MM.1S (cell line): ENCODE measurements around the gene DCP1B.

Source experiments
- DNase-seq: peaks from one replicate; pipeline ENCODE4 v3.0.0-alpha.2; 2015
- H2AFZ ChIP-seq: fragments of 300-600 bp; sonication (generic); 2 replicates; pipeline ENCODE4 v1.6.0; 2016; ENCODE audit warnings: antibody characterized with exemption, low read length
- H3F3A ChIP-seq: fragments of 300-600 bp; sonication (generic); 2 replicates; pipeline ENCODE4 v1.6.1; 2016; ENCODE audit warnings: mild to moderate bottlenecking, antibody characterized with exemption, low read length, moderate library complexity, mixed read lengths; ENCODE audit not compliant: insufficient read depth
- H3K27ac ChIP-seq: fragments of 300-600 bp; sonication (generic); 2 replicates; pipeline ENCODE4 v1.5.1; 2016; ENCODE audit warnings: mild to moderate bottlenecking, low read length
- H3K27me3 ChIP-seq: fragments of 300-600 bp; sonication (generic); replicated peaks from 2 replicates; pipeline ENCODE4 v1.6.0; 2016; ENCODE audit warnings: low read length; ENCODE audit not compliant: insufficient read depth
- H3K36me3 ChIP-seq: fragments of 300-600 bp; sonication (generic); replicated peaks from 2 replicates; pipeline ENCODE4 v1.6.1; 2016; ENCODE audit warnings: mild to moderate bottlenecking, low read length, mixed read lengths; ENCODE audit not compliant: insufficient read depth
- H3K4me1 ChIP-seq: fragments of 300-600 bp; sonication (generic); 2 replicates; pipeline ENCODE4 v1.6.1; 2016; ENCODE audit warnings: low read length, mixed read lengths
- H3K4me2 ChIP-seq: fragments of 300-600 bp; sonication (generic); 2 replicates; pipeline ENCODE4 v1.6.0; 2016; ENCODE audit warnings: low read depth, low read length
- H3K4me3 ChIP-seq: fragments of 300-600 bp; sonication (generic); 2 replicates; pipeline ENCODE4 v1.5.1; 2016; ENCODE audit warnings: low read length, mixed read lengths
- H3K79me2 ChIP-seq: fragments of 300-600 bp; sonication (generic); 2 replicates; pipeline ENCODE4 v1.6.1; 2016; ENCODE audit warnings: mixed run types, low read length, mixed read lengths
- H3K9ac ChIP-seq: fragments of 300-600 bp; sonication (generic); 2 replicates; pipeline ENCODE4 v1.6.1; 2016; ENCODE audit warnings: low read length, mixed read lengths
- H3K9me2 ChIP-seq: fragments of 300-600 bp; sonication (generic); replicated peaks from 2 replicates; pipeline ENCODE4 v1.6.1; 2016; ENCODE audit warnings: mild to moderate bottlenecking, low read length, mixed read lengths; ENCODE audit not compliant: insufficient read depth
- H3K9me3 ChIP-seq: fragments of 300-600 bp; sonication (generic); replicated peaks from 2 replicates; pipeline ENCODE4 v1.6.1; 2016; ENCODE audit warnings: mild to moderate bottlenecking, low read length, mixed read lengths; ENCODE audit not compliant: insufficient read depth
- H4K20me1 ChIP-seq: fragments of 300-600 bp; sonication (generic); 2 replicates; pipeline ENCODE4 v1.6.1; 2016; ENCODE audit warnings: mild to moderate bottlenecking, low read length, moderate library complexity, mixed read lengths; ENCODE audit not compliant: insufficient read depth
- CTCF ChIP-seq: fragments of 300-600 bp; sonication (generic); IDR thresholded peaks from 2 replicates; pipeline ENCODE4 v1.5.1; 2016; ENCODE audit warnings: antibody characterized with exemption, low read length, mixed read lengths
- EZH2 ChIP-seq: fragments of 300-600 bp; sonication (generic); optimal IDR thresholded peaks from 2 replicates; pipeline ENCODE3; 2017; ENCODE audit warnings: low read depth, mild to moderate bottlenecking, antibody characterized with exemption, low read length, mixed read lengths
- EZH2phosphoT487 ChIP-seq: fragments of 300-600 bp; sonication (generic); IDR thresholded peaks from 2 replicates; pipeline ENCODE4 v1.6.1; 2018; ENCODE audit warnings: antibody characterized with exemption, low read length

Gene DCP1B

GRCh38 chr12:2004113-2004929 is at the start of gene DCP1B:
Gene DCP1B, minus strand, starts transcription at chr12:2004457. Its CDS starts 26 bp downstream, at chr12:2004431.
- Histone ChIP-seq H3K79me2 (peaks cover 17% of the 10 kb centered on the region), H3K27ac (peak within 1 kb of the TSS; percentile 58; the same call in 1 of the 2 replicates), H3F3A (no peaks in the 10 kb centered on the region), H3K36me3 (no peaks in the 10 kb centered on the region), H3K9me2 (no peaks in the 10 kb centered on the region), H3K4me2 (peak within 1 kb of the TSS; percentile 71), H3K9ac (peak within 1 kb of the TSS; percentile 75), H3K4me3 (peak within 1 kb of the TSS; percentile 92), H2AFZ (peak within 1 kb of the TSS; percentile 90), H3K4me1 (peaks cover 4% of the 10 kb centered on the region; the same call in 1 of the 2 replicates), H3K27me3 (no peaks in the 10 kb centered on the region), H4K20me1 (no peaks in the 10 kb centered on the region), H3K9me3 (no peaks in the 10 kb centered on the region)
- TF ChIP-seq CTCF (no peak), EZH2phosphoT487 (no peak), EZH2 (no peak)
- DNase-seq, result peak; percentile 96

GRCh38 chr12:2053691-2054090 is 49.4 kb upstream of the DCP1B start:
- Histone ChIP-seq H3K4me2 (no peak overlapping the region), H2AFZ (no peak overlapping the region)

GRCh38 chr12:2052826-2053678 is 48.8 kb upstream of the DCP1B start, which contains the start of gene CACNA1C:
Gene CACNA1C, plus strand, starts transcription at chr12:2052987. Its CDS starts 576 bp downstream, at chr12:2053563.
- TF ChIP-seq EZH2phosphoT487 (no peak), CTCF (0 out of 2 replicates have a peak, but pooled peaks have one; percentile 5), EZH2 (no peak)

More at GRCh38 chr12:2053691-2054090, 49.4 kb upstream of the DCP1B start:
- Histone ChIP-seq H3K36me3 (no peaks in the 10 kb centered on the region), H3K9ac (no peak overlapping the region), H3K79me2 (no peaks in the 10 kb centered on the region), H3F3A (peaks cover 5% of the 10 kb centered on the region), H3K4me3 (no peak overlapping the region), H3K27ac (no peak overlapping the region), H3K9me2 (no peaks in the 10 kb centered on the region), H3K4me1 (peaks cover 17% of the 10 kb centered on the region), H3K9me3 (no peaks in the 10 kb centered on the region), H4K20me1 (no peaks in the 10 kb centered on the region), H3K27me3 (peaks cover 17% of the 10 kb centered on the region)
- DNase-seq, result no peak
- TF ChIP-seq EZH2 (no peak), EZH2phosphoT487 (no peak), CTCF (no peak)

More at GRCh38 chr12:2052826-2053678, 48.8 kb upstream of the DCP1B start, which contains the start of gene CACNA1C:
- Histone ChIP-seq H3K4me1 (peaks cover 17% of the 10 kb centered on the region), H2AFZ (peak within 1 kb of the TSS; percentile 79; the same call in 1 of the 2 replicates), H3K36me3 (no peaks in the 10 kb centered on the region), H3K4me2 (peak within 1 kb of the TSS; percentile 99), H3F3A (peaks cover 5% of the 10 kb centered on the region), H3K27me3 (peaks cover 17% of the 10 kb centered on the region), H3K9ac (no peak within 1 kb of the TSS), H3K4me3 (peak within 1 kb of the TSS; percentile 61), H4K20me1 (no peaks in the 10 kb centered on the region), H3K79me2 (no peaks in the 10 kb centered on the region), H3K9me2 (no peaks in the 10 kb centered on the region), H3K27ac (no peak within 1 kb of the TSS), H3K9me3 (no peaks in the 10 kb centered on the region)
- peak; percentile 61 for DNase-seq
